SH-SY5Y (cell line): Measurements from ENCODE around the gene MIER2.

Experiments
- GATA2 ChIP-seq: IDR thresholded peaks from 2 replicates; pipeline ENCODE4 v1.6.1; 2011; ENCODE audit warnings: mild to moderate bottlenecking, low read depth, low read length
- GATA3 ChIP-seq: IDR thresholded peaks from 2 replicates; pipeline ENCODE4 v1.6.1; 2011; ENCODE audit warnings: low read depth, mild to moderate bottlenecking, low read length, moderate library complexity

GRCh38 chr19:345320-345879 lies 804 bp upstream of the MIER2 start:
- TF ChIP-seq GATA2, result no peak
- TF ChIP-seq GATA3, result no peak
